H9 (cell line): ENCODE results near the gene FERMT2. TPM values are rescaled to one million over a fixed set of nuclear protein-coding genes. Genes with fewer than 3 reads are reported as not detected.

Source experiments
- DNase-seq: peaks from one replicate; pipeline ENCODE4 v3.0.0-alpha.2; 2017
- H2AFZ ChIP-seq: one replicate; pipeline ENCODE4 v1.6.1; 2013; ENCODE audit warnings: mild to moderate bottlenecking, low read length, control low read depth, moderate library complexity
- H2AK5ac ChIP-seq: 2 replicates; pipeline ENCODE4 v1.6.1; 2013; ENCODE audit warnings: low read length, control low read depth, mixed read lengths; ENCODE audit not compliant: insufficient read length
- H2BK120ac ChIP-seq: one replicate; pipeline ENCODE4 v1.6.1; 2013; ENCODE audit warnings: low read depth, mild to moderate bottlenecking, low read length, control low read depth, inconsistent platforms; ENCODE audit not compliant: poor library complexity, severe bottlenecking
- H2BK12ac ChIP-seq: 2 replicates; pipeline ENCODE4 v1.6.1; 2013; ENCODE audit warnings: low read length, control low read depth, mixed read lengths, low read depth; ENCODE audit not compliant: insufficient read length
- H2BK15ac ChIP-seq: 2 replicates; pipeline ENCODE4 v1.6.1; 2013; ENCODE audit warnings: low read depth, low read length, control low read depth
- H2BK20ac ChIP-seq: one replicate; pipeline ENCODE4 v1.6.1; 2013; ENCODE audit warnings: low read depth, mild to moderate bottlenecking, low read length, control low read depth, inconsistent platforms; ENCODE audit not compliant: poor library complexity, severe bottlenecking
- H2BK5ac ChIP-seq: 2 replicates; pipeline ENCODE4 v1.6.1; 2013; ENCODE audit warnings: low read length, control low read depth, mixed read lengths; ENCODE audit not compliant: insufficient read length
- H3K14ac ChIP-seq: 2 replicates; pipeline ENCODE4 v1.6.1; 2013; ENCODE audit warnings: low read length, control low read depth; ENCODE audit not compliant: insufficient read depth
- H3K18ac ChIP-seq: 2 replicates; pipeline ENCODE4 v1.6.1; 2013; ENCODE audit warnings: low read depth, mild to moderate bottlenecking, mixed read lengths, low read length, control low read depth; ENCODE audit not compliant: insufficient read length
- H3K23ac ChIP-seq: 2 replicates; pipeline ENCODE4 v1.6.1; 2013; ENCODE audit warnings: low read length, control low read depth, mixed read lengths, low read depth; ENCODE audit not compliant: insufficient read length
- H3K23me2 ChIP-seq: 2 replicates; pipeline ENCODE4 v1.6.1; 2013; ENCODE audit warnings: low read depth, mild to moderate bottlenecking, mixed read lengths, low read length, control low read depth; ENCODE audit not compliant: insufficient read length, poor library complexity, severe bottlenecking
- H3K27ac ChIP-seq: 2 replicates; pipeline ENCODE4 v1.5.1; 2013; ENCODE audit warnings: low read length, control low read depth, mixed read lengths, low read depth; ENCODE audit not compliant: insufficient read length
- H3K27me3 ChIP-seq: 2 replicates; pipeline ENCODE4 v1.6.1; 2013; ENCODE audit warnings: low read length, control low read depth, inconsistent platforms; ENCODE audit not compliant: insufficient read depth
- H3K4ac ChIP-seq: 2 replicates; pipeline ENCODE4 v1.6.1; 2013; ENCODE audit warnings: low read depth, mild to moderate bottlenecking, control low read depth, inconsistent platforms, low read length, moderate library complexity
- H3K4me1 ChIP-seq: 2 replicates; pipeline ENCODE4 v1.6.1; 2013; ENCODE audit warnings: low read length, control low read depth, inconsistent platforms; ENCODE audit not compliant: insufficient read depth
- H3K4me2 ChIP-seq: 2 replicates; pipeline ENCODE4 v1.6.1; 2013; ENCODE audit warnings: low read length, control low read depth, mixed read lengths; ENCODE audit not compliant: insufficient read length, insufficient read depth
- H3K56ac ChIP-seq: 2 replicates; pipeline ENCODE4 v1.6.1; 2013; ENCODE audit warnings: low read depth, mild to moderate bottlenecking, mixed read lengths, low read length, control low read depth; ENCODE audit not compliant: insufficient read length
- H3K79me1 ChIP-seq: 2 replicates; pipeline ENCODE4 v1.6.1; 2013; ENCODE audit warnings: low read depth, mild to moderate bottlenecking, moderate library complexity, low read length, control low read depth, inconsistent platforms; ENCODE audit not compliant: insufficient read depth, poor library complexity, severe bottlenecking
- H3K79me2 ChIP-seq: 2 replicates; pipeline ENCODE4 v1.6.1; 2013; ENCODE audit warnings: low read length, control low read depth, inconsistent platforms; ENCODE audit not compliant: insufficient read depth
- H3K9ac ChIP-seq: 2 replicates; pipeline ENCODE4 v1.6.1; 2013; ENCODE audit warnings: low read length, control low read depth, mixed read lengths; ENCODE audit not compliant: insufficient read length; ENCODE audit errors: extremely low read depth
- H3K9me3 ChIP-seq: one replicate; pipeline ENCODE4 v1.6.1; 2013; ENCODE audit warnings: low read depth, low read length, inconsistent platforms; ENCODE audit not compliant: control insufficient read depth
- H3T11ph ChIP-seq: one replicate; pipeline ENCODE4 v1.6.1; 2013; ENCODE audit warnings: mild to moderate bottlenecking, low read length, control low read depth, inconsistent platforms
- H4K20me1 ChIP-seq: one replicate; pipeline ENCODE4 v1.6.1; 2013; ENCODE audit not compliant: control insufficient read depth, insufficient read length, insufficient read depth
- H4K5ac ChIP-seq: 2 replicates; pipeline ENCODE4 v1.6.1; 2013; ENCODE audit warnings: low read depth, mild to moderate bottlenecking, mixed read lengths, low read length, control low read depth; ENCODE audit not compliant: insufficient read length
- H4K8ac ChIP-seq: replicated peaks from 2 replicates; pipeline ENCODE4 v1.6.1; 2013; ENCODE audit warnings: low read length, control low read depth, mixed read lengths, low read depth; ENCODE audit not compliant: insufficient read length
- H4K91ac ChIP-seq: 2 replicates; pipeline ENCODE4 v1.6.1; 2013; ENCODE audit warnings: low read depth, mild to moderate bottlenecking, moderate library complexity, mixed read lengths, low read length, control low read depth; ENCODE audit not compliant: insufficient read length
- H3K27ac Mint-ChIP-seq, 3 experiments: 2 replicates in 2 of 3; 3 replicates in 1 of 3; pipeline ENCODE4 v1.8.0; 2020 to 2021; ENCODE audit warnings: mixed read lengths in 3 of 3, mild to moderate bottlenecking in 1 of 3, moderate library complexity in 1 of 3
- H3K27me3 Mint-ChIP-seq: 2 replicates; pipeline ENCODE4 v1.8.0; 2021; ENCODE audit warnings: low read depth, mild to moderate bottlenecking, moderate library complexity, mixed read lengths
- H3K36me3 Mint-ChIP-seq, 3 experiments: 2 replicates in 2 of 3; 3 replicates in 1 of 3; pipeline ENCODE4 v1.8.0; 2020 to 2021; ENCODE audit warnings: low read depth in 3 of 3, mixed read lengths in 3 of 3; ENCODE audit not compliant: insufficient read depth in 1 of 3
- H3K4me1 Mint-ChIP-seq, 2 experiments: 2 replicates each; pipeline ENCODE4 v1.8.0; 2020; ENCODE audit warnings: mixed read lengths in 2 of 2
- H3K4me3 Mint-ChIP-seq, 2 experiments: 2 replicates in 1 of 2; 3 replicates in 1 of 2; pipeline ENCODE4 v1.8.0; 2020 to 2021; ENCODE audit warnings: mild to moderate bottlenecking in 2 of 2, mixed read lengths in 2 of 2, moderate library complexity in 1 of 2
- H3K9me3 Mint-ChIP-seq, 2 experiments: 2 replicates in 1 of 2; 3 replicates in 1 of 2; pipeline ENCODE4 v1.8.0; 2020; ENCODE audit warnings: mild to moderate bottlenecking in 2 of 2, mixed read lengths in 2 of 2, moderate library complexity in 1 of 2
- WGBS: extraction: QIAGEN DNeasy Blood & Tissue Kit; methylation state at CpG from one replicate; pipeline ENCODE4 v1.1.7; 2013; ENCODE audit warnings: missing lambda C conversion rate, low lambda C conversion rate, mixed read lengths; ENCODE audit not compliant: insufficient read length; ENCODE audit errors: extremely low coverage; 5-methylcytosine and 5-hydroxymethylcytosine counted together
- total RNA-seq: library from RNA; stranded (reverse); gene quantifications from 2 replicates; pipeline ENCODE4 v1.2.1, GENCODE V29; 2021
- TF ChIP-seq, protein P1 (sequence below): fragments of 200-600 bp; sonication (generic); conservative IDR thresholded peaks from 3 replicates; pipeline ENCODE4 v1.8.0; 2021; ENCODE audit warnings: antibody characterized with exemption, mild to moderate bottlenecking

FERMT2 gene
- total RNA-seq, 1 experiment from 2014 or later = 128 TPM

DNA sequence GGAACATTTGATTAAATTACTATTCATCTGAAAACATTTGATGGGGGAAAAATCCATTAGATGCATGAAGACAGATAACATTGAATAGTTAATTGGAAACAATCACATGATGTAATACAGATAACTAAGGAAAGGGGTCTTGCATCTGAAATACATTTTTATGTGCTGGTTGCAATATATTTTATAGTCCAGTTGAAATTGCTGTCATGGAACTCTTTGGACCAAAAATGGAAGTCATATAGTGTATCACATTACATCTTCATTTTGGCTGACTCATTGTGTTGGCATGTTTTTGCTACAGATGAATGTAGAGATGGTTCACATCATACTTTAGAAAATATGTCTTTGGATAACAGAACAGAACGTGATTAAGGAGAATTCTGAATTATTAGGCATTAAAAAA, 116.4 kb downstream of the FERMT2 start:
- Histone ChIP-seq H3K4me1 (peaks cover 3% of the 10 kb centered on the region; the same call in 1 of the 2 replicates), H2AK5ac (no peak overlapping the region), H3K4me2 (no peak overlapping the region), H3K23ac (no peak overlapping the region), H3K56ac (no peak overlapping the region), H3K27ac (no peak overlapping the region), H3K79me1 (no peaks in the 10 kb centered on the region), H2BK5ac (no peak overlapping the region), H3T11ph (no peak overlapping the region), H3K4ac (no peak overlapping the region), H3K79me2 (no peaks in the 10 kb centered on the region), H3K9me3 (no peaks in the 10 kb centered on the region), H4K8ac (no peak overlapping the region), H2BK15ac (no peak overlapping the region), H2BK20ac (no peak overlapping the region), H2BK12ac (no peak overlapping the region), H2BK120ac (no peak overlapping the region), H3K27me3 (no peaks in the 10 kb centered on the region), H2AFZ (no peak overlapping the region), H3K14ac (no peak overlapping the region), H3K18ac (no peak overlapping the region), H4K20me1 (no peaks in the 10 kb centered on the region), H3K9ac (no peak overlapping the region), H3K23me2 (no peaks in the 10 kb centered on the region), H4K91ac (no peak overlapping the region), H4K5ac (no peak overlapping the region)
- no peak for DNase-seq
- TF ChIP-seq, protein P1, sequence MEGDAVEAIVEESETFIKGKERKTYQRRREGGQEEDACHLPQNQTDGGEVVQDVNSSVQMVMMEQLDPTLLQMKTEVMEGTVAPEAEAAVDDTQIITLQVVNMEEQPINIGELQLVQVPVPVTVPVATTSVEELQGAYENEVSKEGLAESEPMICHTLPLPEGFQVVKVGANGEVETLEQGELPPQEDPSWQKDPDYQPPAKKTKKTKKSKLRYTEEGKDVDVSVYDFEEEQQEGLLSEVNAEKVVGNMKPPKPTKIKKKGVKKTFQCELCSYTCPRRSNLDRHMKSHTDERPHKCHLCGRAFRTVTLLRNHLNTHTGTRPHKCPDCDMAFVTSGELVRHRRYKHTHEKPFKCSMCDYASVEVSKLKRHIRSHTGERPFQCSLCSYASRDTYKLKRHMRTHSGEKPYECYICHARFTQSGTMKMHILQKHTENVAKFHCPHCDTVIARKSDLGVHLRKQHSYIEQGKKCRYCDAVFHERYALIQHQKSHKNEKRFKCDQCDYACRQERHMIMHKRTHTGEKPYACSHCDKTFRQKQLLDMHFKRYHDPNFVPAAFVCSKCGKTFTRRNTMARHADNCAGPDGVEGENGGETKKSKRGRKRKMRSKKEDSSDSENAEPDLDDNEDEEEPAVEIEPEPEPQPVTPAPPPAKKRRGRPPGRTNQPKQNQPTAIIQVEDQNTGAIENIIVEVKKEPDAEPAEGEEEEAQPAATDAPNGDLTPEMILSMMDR = no peak
- no peaks in the 10 kb centered on the region for H3K27me3 Mint-ChIP-seq
- H3K27ac Mint-ChIP-seq = no peak overlapping the region
- WGBS = no CpG with 5 or more reads among the region's 1 CpG
- no peak overlapping the region for H3K4me3 Mint-ChIP-seq
- peaks cover 2 to 7% of the 10 kb centered on the region in 2 experiments; a peak in 2 of 5 replicates for H3K9me3 Mint-ChIP-seq
- H3K36me3 Mint-ChIP-seq = peaks cover 0 to 3% (median 0%) of the 10 kb centered on the region in 3 experiments; a peak in 2 of 7 replicates
- peaks cover 39 to 43% of the 10 kb centered on the region in 2 experiments for H3K4me1 Mint-ChIP-seq
